ENCODE data around the gene EFNA1. TPM values are rescaled to one million over a fixed set of nuclear protein-coding genes. Genes with fewer than 3 reads are reported as not detected.

Gene EFNA1
- total and polyA plus RNA-seq, 2 of the 8 experiments (the other 6 are each of a cell fraction or from before 2014, with no cell fraction given) = 4.9 to 14.6 TPM

DNA sequence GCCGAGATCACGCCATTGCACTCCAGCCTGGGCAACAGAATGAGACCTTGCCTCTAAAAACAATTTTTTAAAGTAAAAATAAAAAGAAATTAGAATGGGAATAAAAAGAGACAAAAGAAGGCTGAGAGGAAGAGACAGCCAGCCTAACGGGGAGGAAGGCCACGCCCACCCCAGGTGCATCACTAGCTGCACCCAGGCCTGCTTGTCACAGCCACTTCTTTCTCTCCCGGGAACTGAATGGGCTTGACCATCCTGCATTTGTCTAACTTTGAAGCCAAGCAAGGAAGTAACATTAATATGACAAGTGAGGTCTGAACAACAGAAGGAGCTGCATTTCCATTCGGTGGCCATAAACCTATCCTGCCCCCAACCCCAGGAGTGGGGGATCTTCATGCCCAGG is 20.8 kb upstream of the EFNA1 start:
- no peaks in the 10 kb centered on the region for H3K23me2 ChIP-seq (ENCODE audit: low read depth, low read length)
- no peak overlapping the region for H2BK15ac ChIP-seq (ENCODE audit: low read length)
- H3K27ac ChIP-seq (ENCODE audit: low read depth, low read length) = no peak overlapping the region
- no peak overlapping the region for H4K91ac ChIP-seq (replicated peaks; ENCODE audit: insufficient read length, low read length)
- H2BK20ac ChIP-seq (ENCODE audit: low read length) = no peak overlapping the region
- no peak overlapping the region for H3K9ac ChIP-seq (replicated peaks in 1 of 4; ENCODE audit: extremely low read depth in 1 of 4, low read depth in 3 of 4, low read length in 3 of 4)
- no peak overlapping the region for H3K4me3 ChIP-seq (ENCODE audit: extremely low read depth in 1 of 4, insufficient read depth in 2 of 4, low read depth in 3 of 4, low read length in 4 of 4)
- H2BK120ac ChIP-seq (replicated peaks; ENCODE audit: low read depth, low read length) = no peak overlapping the region
- WGBS, 2 experiments (ENCODE audit: extremely low coverage in 1 of 2, insufficient coverage in 1 of 2, insufficient read length in 1 of 2, insufficient replicate concordance in 2 of 2, low coverage in 1 of 2, low lambda C conversion rate in 2 of 2, missing lambda C conversion rate in 1 of 2) = 79% methylated on average over 6 of the region's 6 CpGs; no CpG with 5 or more reads in 1 of the 2 experiments
- H3K4me1 ChIP-seq (replicated peaks in 1 of 4; ENCODE audit: control insufficient read depth in 3 of 4, insufficient read depth in 4 of 4, low read length in 3 of 4) = no peaks in the 10 kb centered on the region
- no peak overlapping the region for H3K23ac ChIP-seq (ENCODE audit: insufficient read length)
- no peaks in the 10 kb centered on the region for H3K79me1 ChIP-seq (ENCODE audit: low read depth, low read length)
- no peak overlapping the region for H2BK12ac ChIP-seq (ENCODE audit: low read depth, low read length)
- no peak overlapping the region for H3K56ac ChIP-seq (replicated peaks; ENCODE audit: insufficient read length, low read depth, low read length)
- no peaks in the 10 kb centered on the region for H3K79me2 ChIP-seq (ENCODE audit: control insufficient read depth in 1 of 2, insufficient read depth in 2 of 2, low read length in 2 of 2)
- no peak overlapping the region for H4K5ac ChIP-seq (ENCODE audit: insufficient read length, low read depth, low read length)
- DNase-seq (ENCODE audit: low read depth in 1 of 2, low spot score in 2 of 2) = no peak
- H2BK5ac ChIP-seq (ENCODE audit: low read depth, low read length) = no peak overlapping the region
- H3K36me3 ChIP-seq (ENCODE audit: control insufficient read depth in 2 of 4, insufficient read depth in 4 of 4, low read length in 3 of 4) = no peaks in the 10 kb centered on the region
- H2AFZ ChIP-seq (ENCODE audit: low read length) = no peak overlapping the region
- H4K20me1 ChIP-seq (replicated peaks in 1 of 2; ENCODE audit: control insufficient read depth in 1 of 2, insufficient read depth in 2 of 2, low read length in 2 of 2) = peaks cover 0 to 4% of the 10 kb centered on the region in 2 experiments
- no peak overlapping the region for H3K4me2 ChIP-seq (ENCODE audit: insufficient read depth in 1 of 2, low read depth in 2 of 2, low read length in 2 of 2)
- H4K8ac ChIP-seq (ENCODE audit: extremely low read depth, insufficient read depth, low read length) = no peak overlapping the region
- H3K14ac ChIP-seq (ENCODE audit: insufficient read length) = no peak overlapping the region
- H3K4ac ChIP-seq (replicated peaks; ENCODE audit: insufficient read length, low read depth, low read length) = no peak overlapping the region
- no peak overlapping the region for H2AK5ac ChIP-seq (ENCODE audit: low read depth, low read length)
- no peaks in the 10 kb centered on the region for H3K9me3 ChIP-seq (ENCODE audit: insufficient read depth in 2 of 2, low read depth in 1 of 2, low read length in 1 of 2)
- H3K27me3 ChIP-seq (replicated peaks in 1 of 4; ENCODE audit: control insufficient read depth in 3 of 4, extremely low read depth in 1 of 4, insufficient read depth in 3 of 4, low read length in 3 of 4) = no peaks in the 10 kb centered on the region
- H3K18ac ChIP-seq (ENCODE audit: extremely low read depth, low read length) = no peak overlapping the region
- POLR2A ChIA-PET (ENCODE audit: partially characterized antibody) = no interaction called here
- CTCF ChIA-PET (ENCODE audit: partially characterized antibody) = interaction anchor here (0.8 to 3.5 kb wide), 14 partner anchors 8 to 70 kb away, joined by 3 to 29 read pairs (median 4); no protein-coding TSS in a partner anchor
- no peak for FAIRE-seq
- TF ChIP-seq, protein P1, sequence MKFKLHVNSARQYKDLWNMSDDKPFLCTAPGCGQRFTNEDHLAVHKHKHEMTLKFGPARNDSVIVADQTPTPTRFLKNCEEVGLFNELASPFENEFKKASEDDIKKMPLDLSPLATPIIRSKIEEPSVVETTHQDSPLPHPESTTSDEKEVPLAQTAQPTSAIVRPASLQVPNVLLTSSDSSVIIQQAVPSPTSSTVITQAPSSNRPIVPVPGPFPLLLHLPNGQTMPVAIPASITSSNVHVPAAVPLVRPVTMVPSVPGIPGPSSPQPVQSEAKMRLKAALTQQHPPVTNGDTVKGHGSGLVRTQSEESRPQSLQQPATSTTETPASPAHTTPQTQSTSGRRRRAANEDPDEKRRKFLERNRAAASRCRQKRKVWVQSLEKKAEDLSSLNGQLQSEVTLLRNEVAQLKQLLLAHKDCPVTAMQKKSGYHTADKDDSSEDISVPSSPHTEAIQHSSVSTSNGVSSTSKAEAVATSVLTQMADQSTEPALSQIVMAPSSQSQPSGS (IDR thresholded peaks at IDR 0.05; ENCODE audit: low read length) = no peak
- TF ChIP-seq EZH2 (IDR thresholded peaks at IDR 0.05; ENCODE audit: low read depth, low read length, severe bottlenecking) (no peak), HDAC6 (IDR thresholded peaks at IDR 0.05; ENCODE audit: low read depth, low read length) (no peak), SP1 (IDR thresholded peaks at IDR 0.05; ENCODE audit: low read depth, low read length) (no peak), JUND (IDR thresholded peaks at IDR 0.05; ENCODE audit: low read length) (no peak), SP4 (IDR thresholded peaks at IDR 0.05; ENCODE audit: low read length) (no peak), SIX5 (IDR thresholded peaks at IDR 0.05; ENCODE audit: low read depth, low read length) (no peak), TCF12 (IDR thresholded peaks at IDR 0.05; ENCODE audit: low read depth, low read length) (no peak), NRF1 (IDR thresholded peaks at IDR 0.05; ENCODE audit: low read depth, low read length) (no peak), SUZ12 (IDR thresholded peaks at IDR 0.05; ENCODE audit: low read length) (no peak), CREB1 (IDR thresholded peaks at IDR 0.05) (no peak), FOSL1 (IDR thresholded peaks at IDR 0.05; ENCODE audit: insufficient read depth, low read depth, low read length) (no peak), NANOG (IDR thresholded peaks at IDR 0.05; ENCODE audit: insufficient read depth, low read depth, low read length, poor library complexity, severe bottlenecking) (no peak), TBP (IDR thresholded peaks at IDR 0.05; ENCODE audit: low read depth, low read length) (no peak), EGR1 (IDR thresholded peaks at IDR 0.05; ENCODE audit: borderline replicate concordance, low read depth, low read length) (no peak)

All from H1 (cell line).